Smooth muscle cell (in vitro differentiated cells): ENCODE data around the gene TMEM150B. TPM values are rescaled to one million over a fixed set of nuclear protein-coding genes. Genes with fewer than 3 reads are reported as not detected.

ENCODE experiments used
- DNase-seq: peaks from one replicate; lab custom pipeline; 2025; ENCODE audit not compliant: unreplicated experiment; lab: John Stamatoyannopoulos, UW
- H2AFZ ChIP-seq: fragments of 200-600 bp; sonication (generic); 2 replicates; pipeline ENCODE4 v1.6.0; 2016; ENCODE audit warnings: antibody characterized with exemption, low read depth, mild to moderate bottlenecking
- H3F3A ChIP-seq: fragments of 200-600 bp; sonication (generic); 2 replicates; pipeline ENCODE4 v1.6.0; 2017; ENCODE audit warnings: antibody characterized with exemption, low read depth
- H3K27ac ChIP-seq: fragments of 200-600 bp; sonication (generic); 2 replicates; pipeline ENCODE4 v1.5.1; 2016; ENCODE audit warnings: low read depth, mild to moderate bottlenecking
- H3K27me3 ChIP-seq: fragments of 200-600 bp; sonication (generic); 2 replicates; pipeline ENCODE4 v1.6.1; 2016; ENCODE audit warnings: low read depth, mild to moderate bottlenecking
- H3K36me3 ChIP-seq: fragments of 200-600 bp; sonication (generic); 2 replicates; pipeline ENCODE4 v1.5.1; 2016; ENCODE audit warnings: low read depth
- H3K4me1 ChIP-seq: fragments of 200-600 bp; sonication (generic); 2 replicates; pipeline ENCODE4 v1.5.1; 2016; ENCODE audit warnings: low read depth
- H3K4me2 ChIP-seq: fragments of 200-600 bp; sonication (generic); 2 replicates; pipeline ENCODE4 v1.6.0; 2016; ENCODE audit warnings: mild to moderate bottlenecking
- H3K4me3 ChIP-seq: fragments of 200-600 bp; sonication (generic); 2 replicates; pipeline ENCODE4 v1.5.1; 2016; ENCODE audit warnings: mild to moderate bottlenecking
- H3K79me2 ChIP-seq: fragments of 200-600 bp; sonication (generic); 2 replicates; pipeline ENCODE4 v1.6.0; 2016; ENCODE audit warnings: low read depth, mild to moderate bottlenecking
- H3K9ac ChIP-seq: fragments of 200-600 bp; sonication (generic); 2 replicates; pipeline ENCODE4 v1.6.0; 2016; ENCODE audit warnings: low read depth
- H3K9me3 ChIP-seq: fragments of 200-600 bp; sonication (generic); replicated peaks from 2 replicates; pipeline ENCODE4 v1.5.1; 2016; ENCODE audit warnings: low read depth
- H4K20me1 ChIP-seq: fragments of 200-600 bp; sonication (generic); 2 replicates; pipeline ENCODE4 v1.6.0; 2016; ENCODE audit warnings: low read depth
- WGBS: methylation state at CpG from one replicate; pipeline ENCODE4 v1.1.7; 2016; ENCODE audit warnings: low lambda C conversion rate; 5-methylcytosine and 5-hydroxymethylcytosine counted together
- polyA plus RNA-seq: library from polyadenylated mRNA; unstranded; fragments of >200 nt; fragmentation: Nextera tagmentation; extraction: Ambion mirVana; gene quantifications from 2 replicates; pipeline ENCODE4 v1.2.1, GENCODE V29; 2016
- total RNA-seq: library from RNA; depleted of rRNA; stranded (reverse); fragments of >200 nt; gene quantifications from 2 replicates; pipeline ENCODE4 v1.2.3, GENCODE V29; 2014
- TF ChIP-seq, protein P1 (sequence below): fragments of 200-600 bp; sonication (generic); IDR thresholded peaks from 2 replicates; pipeline ENCODE4 v1.5.1; 2017; ENCODE audit warnings: borderline replicate concordance, mild to moderate bottlenecking, antibody characterized with exemption; ENCODE audit not compliant: insufficient read depth, poor library complexity, severe bottlenecking

TMEM150B gene
- total and polyA plus RNA-seq, 2 experiments from 2014 or later = not detected

DNA sequence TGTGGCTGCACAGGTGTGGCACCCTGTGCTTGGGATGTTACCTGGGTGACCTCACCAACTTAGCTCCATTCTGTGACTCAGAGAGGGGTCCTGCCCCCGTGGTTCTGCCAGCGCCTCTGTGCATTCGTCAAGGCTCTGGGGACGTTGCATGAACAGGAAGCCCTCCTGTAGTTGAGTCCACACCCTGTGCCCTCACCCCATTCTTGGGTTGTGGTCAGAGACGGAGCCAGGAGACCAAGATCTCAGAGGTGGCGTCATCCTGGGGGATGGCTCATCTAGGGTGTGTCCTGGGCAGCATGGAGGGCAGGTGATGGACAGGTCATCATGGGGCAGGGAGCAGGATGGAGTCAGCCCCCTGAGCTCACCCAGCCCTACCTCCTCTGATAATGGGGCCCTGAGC lies 26.9 kb upstream of the TMEM150B start:
- Histone ChIP-seq H3K36me3 (no peaks in the 10 kb centered on the region), H3K27me3 (peaks cover 19% of the 10 kb centered on the region)
- TF ChIP-seq, protein P1, sequence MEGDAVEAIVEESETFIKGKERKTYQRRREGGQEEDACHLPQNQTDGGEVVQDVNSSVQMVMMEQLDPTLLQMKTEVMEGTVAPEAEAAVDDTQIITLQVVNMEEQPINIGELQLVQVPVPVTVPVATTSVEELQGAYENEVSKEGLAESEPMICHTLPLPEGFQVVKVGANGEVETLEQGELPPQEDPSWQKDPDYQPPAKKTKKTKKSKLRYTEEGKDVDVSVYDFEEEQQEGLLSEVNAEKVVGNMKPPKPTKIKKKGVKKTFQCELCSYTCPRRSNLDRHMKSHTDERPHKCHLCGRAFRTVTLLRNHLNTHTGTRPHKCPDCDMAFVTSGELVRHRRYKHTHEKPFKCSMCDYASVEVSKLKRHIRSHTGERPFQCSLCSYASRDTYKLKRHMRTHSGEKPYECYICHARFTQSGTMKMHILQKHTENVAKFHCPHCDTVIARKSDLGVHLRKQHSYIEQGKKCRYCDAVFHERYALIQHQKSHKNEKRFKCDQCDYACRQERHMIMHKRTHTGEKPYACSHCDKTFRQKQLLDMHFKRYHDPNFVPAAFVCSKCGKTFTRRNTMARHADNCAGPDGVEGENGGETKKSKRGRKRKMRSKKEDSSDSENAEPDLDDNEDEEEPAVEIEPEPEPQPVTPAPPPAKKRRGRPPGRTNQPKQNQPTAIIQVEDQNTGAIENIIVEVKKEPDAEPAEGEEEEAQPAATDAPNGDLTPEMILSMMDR = no peak

GRCh38 chr19:55350620-55351315 lies 25.6 kb upstream of the TMEM150B start:
- Histone ChIP-seq H3K36me3 (no peaks in the 10 kb centered on the region), H3K4me1 (peaks cover 5% of the 10 kb centered on the region), H4K20me1 (no peaks in the 10 kb centered on the region), H3K79me2 (no peaks in the 10 kb centered on the region), H3K27me3 (peaks cover 17% of the 10 kb centered on the region), H3K9me3 (no peaks in the 10 kb centered on the region), H3F3A (no peaks in the 10 kb centered on the region), H3K4me3 (no peak overlapping the region), H3K4me2 (no peak overlapping the region), H2AFZ (no peak overlapping the region), H3K27ac (no peak overlapping the region), H3K9ac (no peak overlapping the region)
- TF ChIP-seq, protein P1 = no peak
- DNase-seq = no peak
- WGBS = 92% methylated on average over 11 of the region's 11 CpGs

More for the DNA sequence above, 26.9 kb upstream of the TMEM150B start:
- Histone ChIP-seq H3K4me3 (no peak overlapping the region), H3K4me2 (no peak overlapping the region), H2AFZ (no peak overlapping the region), H4K20me1 (no peaks in the 10 kb centered on the region), H3K79me2 (no peaks in the 10 kb centered on the region), H3K9ac (no peak overlapping the region), H3K4me1 (peaks cover 5% of the 10 kb centered on the region), H3K27ac (no peak overlapping the region), H3F3A (no peaks in the 10 kb centered on the region), H3K9me3 (no peaks in the 10 kb centered on the region)
- 89% methylated on average over 6 of the region's 6 CpGs for WGBS
- no peak for DNase-seq

DNA sequence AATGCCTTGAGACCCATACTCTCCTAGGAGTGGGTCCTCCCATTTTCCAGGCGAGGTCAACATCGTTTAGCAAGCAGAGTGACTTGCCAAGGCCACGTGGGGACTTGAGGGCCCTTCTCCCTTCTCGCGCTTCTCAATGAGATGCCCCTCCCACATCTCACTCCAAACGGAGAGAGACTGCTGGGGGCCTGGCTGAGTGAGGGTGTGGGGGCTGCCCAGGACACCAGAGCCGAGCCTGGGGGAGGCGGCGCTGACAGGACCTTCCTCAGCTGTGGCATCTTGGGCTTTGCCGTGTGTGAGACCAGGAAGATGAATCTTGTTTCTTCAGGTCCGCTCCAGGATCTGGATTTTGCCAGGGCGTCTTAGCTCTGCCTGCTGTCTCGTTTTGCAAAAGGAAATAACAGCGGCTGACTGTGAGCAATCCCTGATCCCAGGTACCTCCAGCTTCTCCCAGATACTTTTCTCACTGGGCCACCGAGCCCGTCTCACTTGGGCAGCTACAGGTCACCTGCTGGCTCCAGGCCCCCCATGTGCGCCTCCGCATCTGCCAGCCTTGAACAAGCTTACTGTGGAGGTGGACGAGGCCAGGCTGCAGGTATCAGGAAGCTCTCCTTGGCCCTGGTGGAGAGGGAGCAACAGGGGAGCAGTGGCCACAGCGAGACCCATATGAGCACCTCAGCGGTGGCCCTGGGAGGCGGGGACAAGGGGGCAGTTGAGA lies 23.3 kb upstream of the TMEM150B start:
- H3K27me3 ChIP-seq = peaks cover 14% of the 10 kb centered on the region
- TF ChIP-seq, protein P1 = no peak
- no peak overlapping the region for H3K4me2 ChIP-seq
- H3K9ac ChIP-seq = no peak overlapping the region
- H3K27ac ChIP-seq = no peak overlapping the region
- no peaks in the 10 kb centered on the region for H4K20me1 ChIP-seq
- WGBS = 45% methylated on average over 22 of the region's 22 CpGs
- no peak overlapping the region for H2AFZ ChIP-seq
- no peaks in the 10 kb centered on the region for H3K36me3 ChIP-seq
- DNase-seq = no peak
- no peak overlapping the region for H3K4me3 ChIP-seq
- no peaks in the 10 kb centered on the region for H3K9me3 ChIP-seq
- no peaks in the 10 kb centered on the region for H3F3A ChIP-seq
- peaks cover 5% of the 10 kb centered on the region for H3K4me1 ChIP-seq
- H3K79me2 ChIP-seq = no peaks in the 10 kb centered on the region
